ENCODE results near the gene SPDYE4.

The SPDYE4 gene

GRCh38 chr17:8803531-8804420 lies 45.4 kb upstream of the SPDYE4 start:
- H3K9ac ChIP-seq (ENCODE audit: low read length) = no peak overlapping the region
- peak overlapping the region; percentile 22; the same call in 1 of the 2 replicates for H3K4me2 ChIP-seq (ENCODE audit: low read length)
- H2AFZ ChIP-seq (ENCODE audit: low read depth, low read length) = no peak overlapping the region
- TF ChIP-seq EZH2phosphoT487 (IDR thresholded peaks at IDR 0.05; ENCODE audit: low read depth) = no peak
- TF ChIP-seq, protein P1, sequence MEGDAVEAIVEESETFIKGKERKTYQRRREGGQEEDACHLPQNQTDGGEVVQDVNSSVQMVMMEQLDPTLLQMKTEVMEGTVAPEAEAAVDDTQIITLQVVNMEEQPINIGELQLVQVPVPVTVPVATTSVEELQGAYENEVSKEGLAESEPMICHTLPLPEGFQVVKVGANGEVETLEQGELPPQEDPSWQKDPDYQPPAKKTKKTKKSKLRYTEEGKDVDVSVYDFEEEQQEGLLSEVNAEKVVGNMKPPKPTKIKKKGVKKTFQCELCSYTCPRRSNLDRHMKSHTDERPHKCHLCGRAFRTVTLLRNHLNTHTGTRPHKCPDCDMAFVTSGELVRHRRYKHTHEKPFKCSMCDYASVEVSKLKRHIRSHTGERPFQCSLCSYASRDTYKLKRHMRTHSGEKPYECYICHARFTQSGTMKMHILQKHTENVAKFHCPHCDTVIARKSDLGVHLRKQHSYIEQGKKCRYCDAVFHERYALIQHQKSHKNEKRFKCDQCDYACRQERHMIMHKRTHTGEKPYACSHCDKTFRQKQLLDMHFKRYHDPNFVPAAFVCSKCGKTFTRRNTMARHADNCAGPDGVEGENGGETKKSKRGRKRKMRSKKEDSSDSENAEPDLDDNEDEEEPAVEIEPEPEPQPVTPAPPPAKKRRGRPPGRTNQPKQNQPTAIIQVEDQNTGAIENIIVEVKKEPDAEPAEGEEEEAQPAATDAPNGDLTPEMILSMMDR (IDR thresholded peaks at IDR 0.05; ENCODE audit: low read depth, low read length) = peak; percentile 64
- H3K27ac ChIP-seq (ENCODE audit: low read length) = no peak overlapping the region
- H3K4me1 ChIP-seq (ENCODE audit: low read length) = peaks cover 57% of the 10 kb centered on the region
- H3K36me3 ChIP-seq (replicated peaks; ENCODE audit: low read depth, low read length) = peaks cover 15% of the 10 kb centered on the region
- no peaks in the 10 kb centered on the region for H3K27me3 ChIP-seq (ENCODE audit: low read depth, low read length)
- no peaks in the 10 kb centered on the region for H4K20me1 ChIP-seq (ENCODE audit: insufficient read depth, low read length)
- H3K9me3 ChIP-seq (ENCODE audit: insufficient read depth, low read length) = peaks cover 13% of the 10 kb centered on the region
- no peak overlapping the region for H3K4me3 ChIP-seq (ENCODE audit: low read length)
- H3K79me2 ChIP-seq (ENCODE audit: low read length) = no peaks in the 10 kb centered on the region

- TF ChIP-seq, protein P1 (IDR thresholded peaks at IDR 0.05; ENCODE audit: low read depth, low read length) = no peak
- no peak for TF ChIP-seq EZH2phosphoT487 (IDR thresholded peaks at IDR 0.05; ENCODE audit: low read depth)
- Histone ChIP-seq H3K9ac (ENCODE audit: low read length) (no peak overlapping the region), H3K4me2 (ENCODE audit: low read length) (no peak overlapping the region), H3K36me3 (replicated peaks; ENCODE audit: low read depth, low read length) (no peaks in the 10 kb centered on the region), H3K4me3 (ENCODE audit: low read length) (no peak overlapping the region), H3K9me3 (ENCODE audit: insufficient read depth, low read length) (no peaks in the 10 kb centered on the region), H4K20me1 (ENCODE audit: insufficient read depth, low read length) (no peaks in the 10 kb centered on the region), H3K79me2 (ENCODE audit: low read length) (no peaks in the 10 kb centered on the region), H2AFZ (ENCODE audit: low read depth, low read length) (no peak overlapping the region), H3K27ac (ENCODE audit: low read length) (no peak overlapping the region), H3K27me3 (ENCODE audit: low read depth, low read length) (no peaks in the 10 kb centered on the region), H3K4me1 (ENCODE audit: low read length) (peaks cover 38% of the 10 kb centered on the region)
Observed at GRCh38 chr17:8801135-8801840, 42.9 kb upstream of the SPDYE4 start.

- no peaks in the 10 kb centered on the region for H3K36me3 ChIP-seq (replicated peaks; ENCODE audit: low read depth, low read length)
- H3K4me1 ChIP-seq (ENCODE audit: low read length) = peaks cover 36% of the 10 kb centered on the region
- no peaks in the 10 kb centered on the region for H3K27me3 ChIP-seq (ENCODE audit: low read depth, low read length)
- no peaks in the 10 kb centered on the region for H3K9me3 ChIP-seq (ENCODE audit: insufficient read depth, low read length)
- TF ChIP-seq, protein P1 (IDR thresholded peaks at IDR 0.05; ENCODE audit: low read depth, low read length) = no peak
- no peak for TF ChIP-seq EZH2phosphoT487 (IDR thresholded peaks at IDR 0.05; ENCODE audit: low read depth)
- no peak overlapping the region for H3K4me2 ChIP-seq (ENCODE audit: low read length)
- no peak overlapping the region for H3K9ac ChIP-seq (ENCODE audit: low read length)
- H2AFZ ChIP-seq (ENCODE audit: low read depth, low read length) = no peak overlapping the region
- H3K4me3 ChIP-seq (ENCODE audit: low read length) = no peak overlapping the region
- H3K27ac ChIP-seq (ENCODE audit: low read length) = no peak overlapping the region
- H4K20me1 ChIP-seq (ENCODE audit: insufficient read depth, low read length) = no peaks in the 10 kb centered on the region
- no peaks in the 10 kb centered on the region for H3K79me2 ChIP-seq (ENCODE audit: low read length)
Observed at GRCh38 chr17:8800656-8801055, 42.3 kb upstream of the SPDYE4 start.

DNA sequence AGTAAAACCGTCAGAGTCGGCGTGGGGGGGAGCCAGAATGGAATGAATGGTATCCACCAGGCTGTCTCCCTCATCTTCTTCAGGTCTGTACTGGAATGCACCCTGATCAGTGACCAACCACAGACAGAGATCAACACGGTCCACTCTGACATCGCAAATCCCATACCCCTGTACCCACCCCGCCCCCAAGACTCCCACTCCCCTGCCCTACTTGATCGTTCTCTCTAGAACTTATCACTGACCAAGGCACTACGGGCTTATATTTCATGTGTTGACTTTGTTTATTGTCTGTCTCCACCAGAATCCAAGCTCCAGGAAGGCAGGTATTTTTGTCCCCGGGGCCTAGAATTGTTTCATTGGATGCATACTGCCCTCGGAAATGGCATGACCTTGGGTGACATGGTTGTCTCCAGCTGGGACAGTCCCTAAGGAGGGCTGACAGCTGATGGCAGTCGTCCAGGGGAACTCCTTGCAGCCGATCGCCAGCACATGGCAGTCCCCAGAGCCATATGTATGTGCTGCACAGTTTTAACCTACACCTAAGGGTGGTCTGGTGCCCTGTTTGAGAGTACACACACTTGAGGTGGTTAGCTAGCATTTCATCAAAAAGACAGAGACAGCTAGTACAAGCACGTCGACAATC lies 41.3 kb upstream of the SPDYE4 start:
- Histone ChIP-seq H3K36me3 (replicated peaks; ENCODE audit: low read depth, low read length) (no peaks in the 10 kb centered on the region), H3K4me1 (ENCODE audit: low read length) (peaks cover 27% of the 10 kb centered on the region), H3K27me3 (ENCODE audit: low read depth, low read length) (no peaks in the 10 kb centered on the region), H3K9ac (ENCODE audit: low read length) (no peak overlapping the region), H3K4me2 (ENCODE audit: low read length) (peak overlapping the region; percentile 12; the same call in 1 of the 2 replicates), H3K9me3 (ENCODE audit: insufficient read depth, low read length) (no peaks in the 10 kb centered on the region), H2AFZ (ENCODE audit: low read depth, low read length) (no peak overlapping the region), H3K27ac (ENCODE audit: low read length) (no peak overlapping the region), H3K4me3 (ENCODE audit: low read length) (no peak overlapping the region), H4K20me1 (ENCODE audit: insufficient read depth, low read length) (no peaks in the 10 kb centered on the region), H3K79me2 (ENCODE audit: low read length) (no peaks in the 10 kb centered on the region)
- no peak for TF ChIP-seq EZH2phosphoT487 (IDR thresholded peaks at IDR 0.05; ENCODE audit: low read depth)
- TF ChIP-seq, protein P1 (IDR thresholded peaks at IDR 0.05; ENCODE audit: low read depth, low read length) = no peak
